Choroid plexus epithelial cell (primary cell): ENCODE measurements around the gene MYL1.

Source experiments
- DNase-seq: peaks from one replicate; pipeline ENCODE4 v3.0.0-alpha.2; 2010; ENCODE audit warnings: low read depth
- H3K4me3 ChIP-seq: 2 replicates; pipeline ENCODE4 v1.5.1; 2011; ENCODE audit warnings: low read depth, mild to moderate bottlenecking, control low read depth, low read length, moderate library complexity
- TF ChIP-seq, protein P1 (sequence below): conservative IDR thresholded peaks from 2 replicates; pipeline ENCODE4 v1.5.1; 2011; ENCODE audit warnings: low read depth, mild to moderate bottlenecking, control low read depth, inconsistent platforms, low read length, moderate library complexity

MYL1 gene

DNA sequence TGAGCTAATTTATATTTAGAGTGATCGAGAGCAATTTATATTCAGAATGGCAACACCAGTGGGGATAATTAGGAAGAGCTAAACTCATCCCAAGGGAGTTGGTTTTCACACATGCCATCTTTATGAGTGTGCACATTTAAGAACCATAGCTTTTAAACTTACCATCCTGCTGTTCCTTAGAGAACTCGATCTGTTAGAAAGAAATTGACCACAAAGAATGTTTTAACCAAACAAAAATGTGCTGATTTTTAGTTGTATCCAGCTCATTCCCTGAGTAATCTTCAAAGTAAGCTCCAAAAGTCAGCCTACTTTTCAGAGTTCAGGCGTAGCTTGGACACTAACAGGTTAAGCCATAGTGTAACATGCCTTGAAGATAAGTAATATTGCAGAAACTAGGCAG is 12.6 kb downstream of the MYL1 start:
- TF ChIP-seq, protein P1, sequence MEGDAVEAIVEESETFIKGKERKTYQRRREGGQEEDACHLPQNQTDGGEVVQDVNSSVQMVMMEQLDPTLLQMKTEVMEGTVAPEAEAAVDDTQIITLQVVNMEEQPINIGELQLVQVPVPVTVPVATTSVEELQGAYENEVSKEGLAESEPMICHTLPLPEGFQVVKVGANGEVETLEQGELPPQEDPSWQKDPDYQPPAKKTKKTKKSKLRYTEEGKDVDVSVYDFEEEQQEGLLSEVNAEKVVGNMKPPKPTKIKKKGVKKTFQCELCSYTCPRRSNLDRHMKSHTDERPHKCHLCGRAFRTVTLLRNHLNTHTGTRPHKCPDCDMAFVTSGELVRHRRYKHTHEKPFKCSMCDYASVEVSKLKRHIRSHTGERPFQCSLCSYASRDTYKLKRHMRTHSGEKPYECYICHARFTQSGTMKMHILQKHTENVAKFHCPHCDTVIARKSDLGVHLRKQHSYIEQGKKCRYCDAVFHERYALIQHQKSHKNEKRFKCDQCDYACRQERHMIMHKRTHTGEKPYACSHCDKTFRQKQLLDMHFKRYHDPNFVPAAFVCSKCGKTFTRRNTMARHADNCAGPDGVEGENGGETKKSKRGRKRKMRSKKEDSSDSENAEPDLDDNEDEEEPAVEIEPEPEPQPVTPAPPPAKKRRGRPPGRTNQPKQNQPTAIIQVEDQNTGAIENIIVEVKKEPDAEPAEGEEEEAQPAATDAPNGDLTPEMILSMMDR: no peak
- no peak overlapping the region for H3K4me3 ChIP-seq
- peak; percentile 8 for DNase-seq

DNA sequence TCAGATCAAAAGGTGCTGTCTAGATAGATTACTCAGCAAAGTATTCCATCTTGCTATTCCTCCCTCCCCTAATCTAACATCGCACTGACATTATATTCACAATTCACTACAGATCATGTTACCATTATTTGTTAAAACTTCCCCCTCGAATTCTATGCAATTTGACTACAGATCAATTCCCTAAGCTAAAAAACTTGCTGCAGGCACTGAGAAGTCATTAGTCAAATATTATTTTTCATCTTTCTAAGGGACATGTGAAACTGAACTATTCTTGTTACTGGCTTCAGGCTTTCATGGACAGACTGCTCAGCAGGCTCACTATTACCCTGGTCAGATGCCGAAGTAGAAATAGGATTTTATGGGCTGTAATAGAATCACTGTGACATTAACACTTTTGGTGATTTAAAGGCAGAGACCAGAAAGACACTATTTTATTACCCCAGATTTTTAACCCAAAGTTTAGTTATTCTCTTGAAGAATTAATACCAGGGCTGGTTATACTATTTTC is 15.1 kb downstream of the MYL1 start:
- H3K4me3 ChIP-seq: no peak overlapping the region
- DNase-seq: no peak
- TF ChIP-seq, protein P1: no peak

DNA sequence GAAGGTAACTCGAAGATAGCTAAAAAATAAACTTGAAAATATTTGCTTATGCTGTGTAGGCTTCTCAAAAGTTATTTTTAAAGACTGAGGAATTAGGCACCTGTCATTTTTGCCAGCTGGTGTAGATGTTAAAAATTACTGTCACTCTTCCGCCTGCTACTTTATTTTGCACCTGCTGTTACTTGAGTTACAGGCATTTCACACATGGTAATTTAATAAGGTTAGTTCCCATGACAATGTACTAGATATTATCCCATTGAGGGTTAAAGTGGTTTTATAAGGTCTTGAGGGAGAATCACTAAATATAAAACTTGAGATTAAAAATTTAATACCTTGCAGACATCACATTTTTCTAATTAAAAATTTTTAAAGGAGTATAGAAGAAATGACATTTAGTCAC is 26.6 kb downstream of the MYL1 start:
- TF ChIP-seq, protein P1: no peak
- no peak for DNase-seq

GRCh38 chr2:210287301-210287700 is 27.7 kb downstream of the MYL1 start:
- DNase-seq: no peak
- H3K4me3 ChIP-seq: no peak overlapping the region
- TF ChIP-seq, protein P1: no peak

More for the DNA sequence above, 26.6 kb downstream of the MYL1 start:
- H3K4me3 ChIP-seq: no peak overlapping the region

GRCh38 chr2:210286123-210286680 is 28.8 kb downstream of the MYL1 start:
- no peak for DNase-seq
- TF ChIP-seq, protein P1: no peak
- H3K4me3 ChIP-seq: no peak overlapping the region

DNA sequence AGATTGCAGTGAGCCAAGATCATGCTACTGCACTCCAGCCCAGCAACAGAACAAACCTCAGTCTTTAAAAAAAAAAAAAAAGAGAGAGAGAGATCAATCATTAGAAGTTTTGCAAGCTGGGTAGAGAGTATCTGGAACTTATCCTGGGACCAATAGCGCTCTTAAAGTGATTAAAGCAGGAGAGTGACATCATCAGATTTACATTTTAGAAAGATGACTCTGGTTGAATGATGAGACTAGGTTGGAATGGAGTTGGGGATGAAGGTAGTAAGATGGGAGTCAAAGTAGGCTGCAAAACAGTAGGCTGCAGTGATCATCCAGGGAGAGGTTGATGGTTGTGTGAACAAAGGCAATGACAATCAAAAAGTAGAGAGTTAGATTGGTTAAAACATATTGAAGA is 37.8 kb downstream of the MYL1 start:
- no peak for DNase-seq
- H3K4me3 ChIP-seq: no peak overlapping the region

More for the DNA sequence above, 37.8 kb downstream of the MYL1 start:
- TF ChIP-seq, protein P1: no peak
